Erythroblast (primary cell): ENCODE data around the gene TLK1.

Source experiments
- GATA1 ChIP-seq: IDR thresholded peaks from 2 replicates; pipeline ENCODE4 v1.6.1; 2011; ENCODE audit warnings: low read depth, mild to moderate bottlenecking, control low read depth, low read length, moderate library complexity
- POLR2A ChIP-seq: IDR thresholded peaks from 2 replicates; pipeline ENCODE4 v1.6.1; 2011; ENCODE audit warnings: mild to moderate bottlenecking, low read length

DNA sequence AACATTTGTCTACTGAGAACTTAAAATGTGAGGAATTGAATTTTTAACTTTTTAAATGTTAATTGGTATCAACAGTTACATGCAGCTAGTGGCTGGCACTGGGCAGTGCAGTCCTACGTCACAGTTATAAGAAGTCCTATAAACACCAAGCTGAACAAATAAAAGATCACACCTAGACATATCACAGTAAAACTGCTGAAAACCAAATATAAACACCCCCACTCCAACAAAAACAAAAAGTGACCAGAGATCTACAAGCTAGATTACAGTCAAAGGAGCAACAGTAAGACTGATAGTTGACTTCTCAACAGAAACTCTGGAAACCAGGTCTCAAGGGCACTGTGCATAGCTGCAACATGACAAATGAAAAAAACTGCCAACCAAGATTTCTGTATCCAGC, 19.4 kb downstream of the TLK1 start:
- TF ChIP-seq POLR2A (no peak), GATA1 (no peak)
